Gastroesophageal sphincter (tissue), 3 donors: Measurements from ENCODE around the gene FAM111B.
"Not testable (repeated sequence)": the region's sequence is repeated elsewhere in the genome, so short reads cannot be mapped to it uniquely, and the experiment has no call there.

Experiments used
- CTCF ChIP-seq, 4 experiments: fragments of 200-600 bp in 2 of 4; fragments of 450-650 bp in 2 of 4; sonication (generic) in 1 of 4; IDR thresholded peaks; one replicate each; pipeline ENCODE4 v1.5.1; 2017 to 2019; ENCODE audit warnings: antibody characterized with exemption in 4 of 4, mild to moderate bottlenecking in 2 of 4, moderate library complexity in 2 of 4
- POLR2AphosphoS5 ChIP-seq: sonication (generic); formaldehyde crosslinking; IDR thresholded peaks from one replicate; pipeline ENCODE4 v1.6.1; 2017; ENCODE audit warnings: antibody characterized with exemption

GRCh38 chr11:59086007-59086406 lies 21.0 kb upstream of the FAM111B start, which contains the start of gene GLYATL1B:
- TF ChIP-seq POLR2AphosphoS5; CTCF (IDR thresholded peaks at IDR 0.05): not testable (repeated sequence)
